Measurements from ENCODE around the gene GPATCH3.
"Not testable (repeated sequence)": the region's sequence is repeated elsewhere in the genome, so short reads cannot be mapped to it uniquely, and the experiment has no call there.

GPATCH3 gene

DNA sequence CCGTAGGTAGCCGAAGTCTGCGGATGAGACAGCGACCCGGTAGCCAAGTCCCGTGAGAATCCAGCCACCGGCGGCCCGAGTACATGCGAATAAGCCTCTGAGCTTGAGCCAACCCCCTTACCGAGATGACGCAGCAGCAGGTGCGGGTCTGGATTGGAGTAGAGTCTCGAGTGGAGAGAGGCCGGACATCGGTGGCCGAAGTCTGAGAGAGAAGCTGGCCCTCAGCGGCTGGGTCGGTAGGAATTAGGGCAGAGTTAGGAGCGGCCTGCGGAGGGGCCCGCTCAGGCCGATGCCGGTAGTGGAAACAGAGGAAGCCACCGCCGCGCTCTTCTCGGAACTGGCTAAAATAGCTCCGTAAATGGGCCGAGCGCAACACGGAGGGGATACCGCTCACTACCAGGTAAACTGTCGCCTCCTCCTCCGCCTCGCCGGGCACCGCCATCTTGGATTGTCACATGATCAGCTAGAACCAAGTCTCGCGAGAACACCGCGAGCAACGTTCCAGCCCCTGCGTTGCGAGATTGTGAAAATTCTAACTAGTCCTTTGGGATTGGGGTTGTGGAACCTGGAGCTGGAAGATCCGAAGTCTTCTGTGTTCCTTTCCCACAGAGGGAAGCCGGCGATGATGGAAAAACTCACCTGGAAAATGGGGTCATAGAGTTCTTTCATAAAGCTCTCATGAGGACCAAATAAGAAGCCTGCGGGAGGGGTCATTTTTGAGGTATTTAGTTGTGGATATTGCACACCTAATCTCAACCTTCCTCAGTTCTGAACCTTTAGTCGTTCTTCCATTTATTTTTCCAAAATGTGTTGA lies at the start of gene GPATCH3:
Gene GPATCH3 (minus strand): TSS at position 467 of the 814 bp plus-strand sequence. CDS start 25 bp downstream, at position 442.
- DNase-seq (ENCODE audit: low read depth) = peak; percentile 76

DNA sequence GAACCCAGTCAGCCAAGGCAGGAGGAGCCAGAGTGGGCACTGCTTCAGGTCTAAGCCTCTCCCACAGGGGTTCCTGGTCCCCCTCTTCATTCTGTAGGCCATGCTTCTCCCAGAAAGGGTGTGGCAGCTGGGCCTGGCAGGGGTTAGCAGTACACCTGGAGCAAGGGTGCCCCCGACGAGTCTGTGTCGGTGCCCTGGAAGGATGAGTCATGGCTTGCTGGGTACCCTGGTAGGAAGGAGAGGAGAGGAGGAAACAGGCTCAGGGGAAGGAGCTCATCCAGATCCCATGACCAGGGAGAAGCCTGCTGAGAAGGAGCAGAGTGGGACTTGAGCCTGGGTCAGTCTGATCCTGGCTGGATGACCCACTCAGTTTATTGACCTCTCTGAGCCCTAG lies 49.7 kb upstream of the GPATCH3 start:
- no peak for DNase-seq (ENCODE audit: low read depth)

DNA sequence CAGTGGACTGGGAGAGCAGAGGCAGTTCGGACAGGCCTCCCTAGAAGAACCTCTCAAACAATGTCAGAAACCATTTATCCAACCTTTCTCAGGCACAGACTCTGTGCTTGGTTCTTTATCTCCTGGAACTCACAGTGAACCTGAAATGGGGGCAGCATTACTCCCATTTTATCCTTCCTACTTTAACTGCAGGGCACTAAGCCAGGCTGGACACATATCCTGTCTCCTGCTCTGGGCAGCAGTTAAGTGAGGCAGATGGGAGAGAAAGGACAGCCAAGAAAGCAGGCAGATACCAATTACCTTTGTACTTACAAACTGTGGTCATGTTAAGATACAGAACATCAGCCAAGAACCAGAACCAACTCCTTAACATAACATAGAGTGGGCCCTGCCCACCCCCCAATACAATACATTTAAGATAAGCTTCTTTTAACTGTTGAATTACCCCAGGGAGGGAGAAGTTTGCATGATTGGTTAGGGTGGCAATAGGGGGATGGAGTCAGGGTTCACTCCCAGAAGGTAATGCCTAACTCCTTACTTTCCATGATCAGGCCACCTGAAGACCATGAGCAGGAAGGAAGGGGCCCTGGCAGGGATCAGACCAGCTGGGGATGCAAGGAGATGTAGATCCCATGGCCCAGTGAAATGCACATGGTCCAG lies 49.1 kb upstream of the GPATCH3 start:
- no peak for DNase-seq (ENCODE audit: low read depth)

DNA sequence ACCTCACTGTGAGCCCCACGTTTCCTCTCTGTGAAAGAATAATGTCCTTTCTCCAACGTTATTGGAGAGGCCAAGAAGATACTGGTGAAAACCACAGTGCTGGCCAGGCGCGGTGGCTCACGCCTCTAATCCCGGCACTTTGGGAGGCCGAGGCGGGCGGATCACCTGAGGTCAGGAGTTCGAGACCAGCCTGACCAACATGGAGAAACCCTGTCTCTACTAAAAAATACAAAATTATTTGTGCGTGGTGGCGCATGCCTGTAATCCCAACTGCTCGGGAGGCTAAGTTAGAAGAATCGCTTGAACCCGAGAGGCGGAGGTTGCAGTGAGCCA lies 48.4 kb upstream of the GPATCH3 start:
- not testable (repeated sequence) for DNase-seq (ENCODE audit: low read depth)

DNA sequence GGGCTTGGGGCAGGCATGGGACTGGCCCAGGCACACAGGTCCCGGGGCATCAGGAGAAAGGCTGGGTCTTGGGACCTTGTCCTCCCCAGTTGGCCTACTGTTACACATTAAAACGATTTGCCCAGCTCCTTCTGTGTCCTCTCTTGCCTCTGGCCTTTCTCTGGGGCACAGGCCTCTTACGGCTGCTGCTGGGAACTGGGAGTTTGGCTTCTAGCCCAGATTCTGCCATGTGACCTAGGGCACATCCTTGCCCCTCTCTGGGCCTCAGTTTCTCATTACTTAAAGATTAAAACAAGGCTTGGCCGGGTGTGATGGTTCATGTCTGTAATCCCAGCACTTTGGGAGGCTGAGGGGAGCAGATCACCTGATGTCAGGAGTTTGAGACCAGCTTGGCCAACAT lies 46.0 kb upstream of the GPATCH3 start:
- no peak for DNase-seq (ENCODE audit: low read depth)

DNA sequence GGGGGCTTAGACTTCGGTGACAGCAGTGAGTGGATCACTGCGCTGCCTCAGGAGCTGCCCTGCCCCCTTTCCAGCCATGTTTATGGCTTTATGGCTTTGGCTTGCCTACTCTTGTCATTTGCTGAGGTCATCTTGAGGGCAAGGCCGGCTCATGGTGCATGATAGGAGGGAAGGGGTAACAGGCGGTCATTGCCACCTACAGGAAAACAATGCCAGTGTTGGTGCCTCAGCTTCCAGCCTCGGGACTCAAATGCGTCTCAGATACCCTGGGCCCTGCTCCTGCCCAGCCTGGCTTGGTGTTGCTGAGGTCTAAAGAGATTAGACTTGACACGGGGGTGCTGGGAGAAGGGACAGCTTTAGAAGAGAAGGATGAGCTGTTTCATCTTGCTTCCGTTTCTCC lies 45.5 kb upstream of the GPATCH3 start:
- DNase-seq (ENCODE audit: low read depth) = no peak

- no peak for DNase-seq (ENCODE audit: low read depth)
These were observed 44.9 kb upstream of the GPATCH3 start for GRCh38 chr1:26945138-26945537.

- DNase-seq (ENCODE audit: low read depth) = no peak
These were observed 42.4 kb upstream of the GPATCH3 start for GRCh38 chr1:26942656-26943055.

- DNase-seq (ENCODE audit: low read depth) = no peak
These were observed 41.0 kb upstream of the GPATCH3 start for GRCh38 chr1:26941311-26941710.

DNA sequence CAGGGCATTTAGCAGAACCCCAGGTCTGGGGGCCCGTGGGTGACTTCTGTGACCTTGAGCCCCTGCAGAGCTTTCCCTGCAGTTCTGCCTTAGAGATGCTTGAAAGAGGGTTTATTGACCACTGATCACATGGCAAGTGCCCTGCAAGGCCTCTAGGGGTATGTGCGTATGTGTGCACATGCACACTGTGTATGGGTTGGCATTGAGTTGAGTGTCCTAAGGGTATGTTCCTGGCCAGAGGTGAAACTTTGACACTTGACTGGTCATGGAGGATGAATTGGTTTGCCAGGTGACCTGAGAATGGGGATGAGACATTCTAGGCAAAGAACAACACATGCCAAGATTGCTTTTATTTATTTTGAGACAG lies 38.4 kb upstream of the GPATCH3 start:
- DNase-seq (ENCODE audit: low read depth) = no peak

GRCh38 chr1:26938004-26938658 lies 37.9 kb upstream of the GPATCH3 start:
- no peak for DNase-seq (ENCODE audit: low read depth)

- DNase-seq (ENCODE audit: low read depth) = no peak
These were observed 36.6 kb upstream of the GPATCH3 start for GRCh38 chr1:26936823-26937222.

GRCh38 chr1:26932531-26932930 lies 32.3 kb upstream of the GPATCH3 start:
- DNase-seq (ENCODE audit: low read depth) = no peak

DNA sequence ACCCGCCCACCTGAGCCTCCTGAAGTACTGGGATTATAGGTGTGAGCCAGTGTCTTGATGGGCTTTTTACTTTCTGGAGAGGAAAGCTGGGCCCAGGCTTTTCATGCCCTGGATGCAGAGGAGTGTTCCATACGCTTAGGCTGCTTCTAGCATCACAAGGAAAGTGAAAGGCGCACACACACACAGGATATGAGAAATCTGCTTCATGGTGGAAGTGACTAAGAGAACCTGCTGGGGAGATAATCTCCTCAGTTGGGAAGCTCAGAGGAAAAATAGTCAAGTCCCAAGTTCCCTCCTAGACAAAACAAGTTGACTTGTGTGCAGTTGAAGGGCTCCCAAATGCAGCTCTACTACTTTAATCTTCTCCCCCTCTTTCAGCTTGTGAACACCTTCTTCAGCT lies 23.4 kb upstream of the GPATCH3 start:
- DNase-seq (ENCODE audit: low read depth) = no peak

GRCh38 chr1:26922901-26923300 lies 22.6 kb upstream of the GPATCH3 start:
- no peak for DNase-seq (ENCODE audit: low read depth)

GRCh38 chr1:26922431-26922729 lies 22.1 kb upstream of the GPATCH3 start:
- DNase-seq (ENCODE audit: low read depth) = no peak

- DNase-seq (ENCODE audit: low read depth) = peak; percentile 93
These were observed 21.5 kb upstream of the GPATCH3 start, which contains the start of gene NUDC for GRCh38 chr1:26921540-26922430. Gene NUDC, plus strand, starts transcription at chr1:26921743. Its CDS starts 106 bp downstream, at chr1:26921849.

- no peak for DNase-seq (ENCODE audit: low read depth)
These were observed 20.9 kb upstream of the GPATCH3 start for GRCh38 chr1:26921126-26921539.

GRCh38 chr1:26915204-26915842 lies 15.1 kb upstream of the GPATCH3 start:
- DNase-seq (ENCODE audit: low read depth) = no peak

GRCh38 chr1:26913754-26914619 lies 13.7 kb upstream of the GPATCH3 start, which contains the start of gene NR0B2:
Gene NR0B2, minus strand, starts transcription at chr1:26913975. Its CDS starts 35 bp downstream, at chr1:26913940.
- no peak for DNase-seq (ENCODE audit: low read depth)

DNA sequence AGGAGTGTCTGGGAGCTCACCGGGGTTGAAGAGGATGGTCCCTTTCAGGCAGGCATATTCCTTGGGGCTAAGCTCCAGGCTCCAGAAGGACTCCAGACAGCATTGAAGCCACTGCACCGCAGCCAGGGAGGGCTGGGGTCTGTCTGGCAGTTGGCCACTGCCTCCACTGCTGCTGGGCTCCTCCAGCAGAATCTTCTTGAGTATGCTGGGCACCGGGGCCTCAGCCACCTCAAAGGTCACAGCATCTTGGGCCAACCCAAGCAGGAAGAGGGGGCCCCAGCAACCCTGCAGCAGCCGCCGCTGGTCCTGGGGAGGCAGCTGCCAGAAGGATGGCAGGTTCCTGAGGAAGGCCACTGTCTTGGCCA lies 13.1 kb upstream of the GPATCH3 start:
- DNase-seq (ENCODE audit: low read depth) = no peak
